Type B pancreatic cell (in vitro differentiated cells): ENCODE results near the gene IBA57. TPM values are rescaled to one million over a fixed set of nuclear protein-coding genes. Genes with fewer than 3 reads are reported as not detected.

Source experiments
- DNase-seq: peaks from one replicate; pipeline ENCODE4 v3.0.0; 2021; ENCODE audit warnings: mixed read lengths; ENCODE audit not compliant: unreplicated experiment; ENCODE audit errors: extremely low spot score
- H3K27ac Mint-ChIP-seq: 2 replicates; pipeline ENCODE4 v1.8.0; 2021; ENCODE audit warnings: mild to moderate bottlenecking, mixed read lengths
- H3K27me3 Mint-ChIP-seq: 2 replicates; pipeline ENCODE4 v1.8.0; 2021; ENCODE audit warnings: mixed read lengths
- H3K36me3 Mint-ChIP-seq: 2 replicates; pipeline ENCODE4 v1.8.0; 2021; ENCODE audit warnings: mixed read lengths
- H3K4me1 Mint-ChIP-seq: one replicate; pipeline ENCODE4 v1.8.0; 2021; ENCODE audit warnings: mixed read lengths; ENCODE audit not compliant: unreplicated experiment
- H3K4me3 Mint-ChIP-seq: 2 replicates; pipeline ENCODE4 v1.8.0; 2021; ENCODE audit warnings: mild to moderate bottlenecking, mixed read lengths
- H3K9me3 Mint-ChIP-seq: 2 replicates; pipeline ENCODE4 v1.8.0; 2021; ENCODE audit warnings: mixed read lengths
- long read RNA-seq: library from polyadenylated mRNA; unstranded; transcript quantifications from one replicate; pipeline ENCODE4 v2.0.0, GENCODE V29; 2020
- total RNA-seq: library from RNA; stranded (reverse); gene quantifications from 2 replicates; pipeline ENCODE4 v1.2.1, GENCODE V29; 2021; ENCODE audit warnings: low replicate concordance
- TF ChIP-seq, protein P1 (sequence below): fragments of 200-600 bp; sonication (generic); conservative IDR thresholded peaks from 2 replicates; pipeline ENCODE4 v1.5.0; 2021; ENCODE audit warnings: antibody characterized with exemption, mild to moderate bottlenecking

The IBA57 gene
- 9.5 and 10.5 TPM in 2 replicates for total RNA-seq
- long read RNA-seq, partial matches to known transcripts = 0 of 3 reads
- long read RNA-seq, other reads (novel, unspliced or antisense) = 3 of 3 reads

DNA sequence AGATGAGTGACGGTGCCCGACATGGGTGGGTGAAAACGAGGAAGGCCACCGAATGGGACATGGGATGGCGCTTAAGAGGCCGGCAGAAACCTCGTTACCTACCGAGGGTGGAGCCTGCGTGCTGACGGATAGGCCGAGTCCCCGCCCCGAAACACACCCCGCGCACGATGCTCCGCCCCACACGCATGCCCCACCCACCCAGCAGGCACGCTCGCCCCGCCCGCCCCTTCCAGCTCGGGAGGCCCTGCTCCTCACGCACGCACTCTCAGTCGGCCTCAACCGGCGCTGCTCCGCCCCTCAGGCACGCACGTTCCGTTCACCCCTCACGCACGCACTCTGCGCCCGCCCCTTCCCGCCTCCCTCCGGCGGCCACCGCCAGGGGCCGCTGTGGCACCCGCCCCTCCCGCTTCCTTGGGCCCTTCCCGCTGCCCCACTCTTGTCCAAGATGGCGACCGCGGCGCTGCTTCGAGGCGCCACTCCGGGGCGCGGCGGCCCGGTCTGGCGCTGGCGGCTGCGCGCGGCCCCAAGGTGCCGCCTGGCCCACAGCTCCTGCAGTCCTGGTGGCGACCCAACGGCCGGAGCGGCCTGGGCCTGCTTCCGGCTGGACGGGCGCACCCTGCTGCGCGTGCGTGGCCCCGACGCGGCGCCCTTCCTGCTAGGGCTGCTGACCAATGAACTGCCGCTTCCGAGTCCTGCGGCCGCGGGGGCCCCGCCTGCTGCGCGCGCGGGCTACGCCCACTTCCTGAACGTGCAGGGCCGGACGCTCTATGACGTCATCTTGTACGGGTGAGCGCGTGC, at the start of gene IBA57:
Gene IBA57 (plus strand): TSS at position 433 of the 798 bp plus-strand sequence. CDS start 13 bp downstream, at position 446.
- no peaks in the 10 kb centered on the region for H3K36me3 Mint-ChIP-seq
- no peaks in the 10 kb centered on the region for H3K27me3 Mint-ChIP-seq
- TF ChIP-seq, protein P1, sequence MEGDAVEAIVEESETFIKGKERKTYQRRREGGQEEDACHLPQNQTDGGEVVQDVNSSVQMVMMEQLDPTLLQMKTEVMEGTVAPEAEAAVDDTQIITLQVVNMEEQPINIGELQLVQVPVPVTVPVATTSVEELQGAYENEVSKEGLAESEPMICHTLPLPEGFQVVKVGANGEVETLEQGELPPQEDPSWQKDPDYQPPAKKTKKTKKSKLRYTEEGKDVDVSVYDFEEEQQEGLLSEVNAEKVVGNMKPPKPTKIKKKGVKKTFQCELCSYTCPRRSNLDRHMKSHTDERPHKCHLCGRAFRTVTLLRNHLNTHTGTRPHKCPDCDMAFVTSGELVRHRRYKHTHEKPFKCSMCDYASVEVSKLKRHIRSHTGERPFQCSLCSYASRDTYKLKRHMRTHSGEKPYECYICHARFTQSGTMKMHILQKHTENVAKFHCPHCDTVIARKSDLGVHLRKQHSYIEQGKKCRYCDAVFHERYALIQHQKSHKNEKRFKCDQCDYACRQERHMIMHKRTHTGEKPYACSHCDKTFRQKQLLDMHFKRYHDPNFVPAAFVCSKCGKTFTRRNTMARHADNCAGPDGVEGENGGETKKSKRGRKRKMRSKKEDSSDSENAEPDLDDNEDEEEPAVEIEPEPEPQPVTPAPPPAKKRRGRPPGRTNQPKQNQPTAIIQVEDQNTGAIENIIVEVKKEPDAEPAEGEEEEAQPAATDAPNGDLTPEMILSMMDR = peak; percentile 97
- peaks cover 9% of the 10 kb centered on the region for H3K4me1 Mint-ChIP-seq
- no peaks in the 10 kb centered on the region for H3K9me3 Mint-ChIP-seq
- peak; percentile 100 for DNase-seq
- peak within 1 kb of the TSS; percentile 99 for H3K27ac Mint-ChIP-seq
- peak within 1 kb of the TSS; percentile 97 for H3K4me3 Mint-ChIP-seq

DNA sequence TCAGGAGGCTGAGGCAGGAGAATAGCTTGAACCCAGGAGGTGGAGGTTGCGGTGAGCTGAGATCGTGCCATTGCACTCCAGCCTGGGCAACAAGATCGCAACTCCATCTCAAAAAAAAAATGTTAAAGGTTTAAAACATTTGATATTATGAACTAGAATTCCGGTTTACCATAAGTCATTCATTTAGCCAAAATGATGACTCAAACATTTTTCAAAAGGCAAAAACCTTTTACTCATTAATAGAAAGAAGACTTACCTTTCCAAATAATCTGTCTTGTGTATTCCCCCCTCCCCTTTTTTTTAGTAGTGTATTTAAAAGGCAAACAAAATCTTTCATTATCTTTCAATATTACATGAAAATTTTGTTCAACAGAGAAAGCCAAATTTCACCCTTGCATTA, 48.3 kb upstream of the IBA57 start:
- H3K27me3 Mint-ChIP-seq = peaks cover 2% of the 10 kb centered on the region
- TF ChIP-seq, protein P1 = no peak
- peaks cover 3% of the 10 kb centered on the region for H3K36me3 Mint-ChIP-seq
- H3K9me3 Mint-ChIP-seq = no peaks in the 10 kb centered on the region
- H3K4me3 Mint-ChIP-seq = no peak overlapping the region
- no peak overlapping the region for H3K27ac Mint-ChIP-seq
- no peaks in the 10 kb centered on the region for H3K4me1 Mint-ChIP-seq
- DNase-seq = no peak

DNA sequence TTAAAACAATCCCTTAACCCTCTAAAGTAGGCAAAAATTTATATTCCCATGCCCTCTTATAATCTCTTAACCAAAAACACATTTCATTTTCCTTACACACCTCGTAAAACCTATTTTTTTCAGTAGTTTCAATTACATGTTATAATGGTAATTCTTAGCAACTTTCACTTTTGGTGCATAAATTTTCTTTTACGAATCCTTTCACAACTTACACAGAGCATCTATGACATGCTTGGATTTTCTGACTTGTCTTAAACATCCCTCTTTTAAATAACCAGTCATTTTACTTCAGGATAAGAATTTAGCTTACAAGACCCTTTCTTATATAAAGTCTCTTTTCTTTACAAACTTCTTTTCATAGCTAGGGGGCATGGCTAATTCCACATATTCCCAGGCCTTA, 47.6 kb upstream of the IBA57 start:
- H3K27ac Mint-ChIP-seq = no peak overlapping the region
- no peak for DNase-seq
- no peaks in the 10 kb centered on the region for H3K9me3 Mint-ChIP-seq
- peaks cover 6% of the 10 kb centered on the region for H3K27me3 Mint-ChIP-seq
- no peak overlapping the region for H3K4me3 Mint-ChIP-seq
- H3K4me1 Mint-ChIP-seq = no peaks in the 10 kb centered on the region
- TF ChIP-seq, protein P1 = no peak
- peaks cover 3% of the 10 kb centered on the region for H3K36me3 Mint-ChIP-seq

DNA sequence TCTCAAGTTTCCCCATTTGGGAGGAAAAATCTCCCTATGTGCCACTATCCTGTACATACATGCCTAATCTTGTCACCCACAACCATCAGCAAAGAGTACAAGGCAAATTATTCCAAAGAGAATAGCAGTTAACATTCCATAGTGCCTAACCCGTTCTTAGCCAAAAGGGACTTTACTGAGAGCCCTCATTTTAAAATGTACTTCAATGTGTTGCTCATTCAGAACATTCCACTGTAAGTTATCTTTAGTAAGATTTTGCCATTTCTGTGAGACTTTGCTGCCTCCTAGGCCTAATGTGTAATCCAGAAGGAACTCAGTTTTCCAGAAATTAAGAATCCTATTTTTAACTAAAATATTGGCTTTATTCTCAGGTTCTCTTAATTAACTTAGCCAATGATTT, 45.3 kb upstream of the IBA57 start:
- TF ChIP-seq, protein P1 = no peak
- DNase-seq = no peak
- H3K27me3 Mint-ChIP-seq = peaks cover 10% of the 10 kb centered on the region
- peaks cover 3% of the 10 kb centered on the region for H3K36me3 Mint-ChIP-seq
- H3K27ac Mint-ChIP-seq = no peak overlapping the region
- no peaks in the 10 kb centered on the region for H3K9me3 Mint-ChIP-seq
- H3K4me1 Mint-ChIP-seq = no peaks in the 10 kb centered on the region
- H3K4me3 Mint-ChIP-seq = no peak overlapping the region

DNA sequence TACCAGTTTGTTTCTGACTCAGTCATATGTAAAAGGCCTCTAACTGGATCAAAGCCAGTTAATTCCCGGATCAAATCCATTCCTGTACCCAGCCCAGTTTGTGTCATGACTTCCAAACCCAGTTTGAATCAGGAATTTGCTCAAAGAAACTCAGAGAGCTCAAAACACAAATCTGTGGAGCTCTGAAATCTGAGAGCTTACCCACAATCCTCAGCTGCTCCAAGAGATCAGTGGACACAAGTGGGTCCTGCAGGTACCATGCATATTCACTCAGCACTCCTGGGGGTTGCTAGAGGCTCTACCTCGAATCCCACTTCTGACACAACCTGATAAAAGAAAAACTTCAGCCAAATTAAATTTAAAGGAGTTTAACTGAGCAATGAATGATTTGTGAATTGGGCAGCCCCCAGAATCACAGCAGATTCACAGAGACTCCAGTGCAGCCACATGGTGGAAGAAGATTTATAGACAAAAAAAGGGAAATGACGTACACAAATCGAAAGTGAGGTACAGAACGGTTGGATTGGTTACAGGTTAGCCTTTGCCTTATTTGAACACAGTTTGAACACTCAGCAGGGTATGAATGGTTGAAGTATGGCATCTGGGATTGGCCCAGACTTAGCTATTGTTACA, 44.6 kb upstream of the IBA57 start:
- H3K9me3 Mint-ChIP-seq = no peaks in the 10 kb centered on the region

More for the DNA sequence above, 44.6 kb upstream of the IBA57 start:
- no peak for DNase-seq
- Mint-ChIP-seq H3K4me1 (no peaks in the 10 kb centered on the region), H3K27me3 (peaks cover 10% of the 10 kb centered on the region), H3K4me3 (no peak overlapping the region), H3K27ac (no peak overlapping the region), H3K36me3 (peaks cover 3% of the 10 kb centered on the region)
- TF ChIP-seq, protein P1 = no peak
